ENCODE data around the gene SPNS1.
A peak's percentile ranks its signal among the peaks of the same experiment; 100 is the strongest.

The SPNS1 gene

GRCh38 chr16:29029168-29029994 is 54.8 kb downstream of the SPNS1 start:
- DNase-seq = peak; percentile 97

DNA sequence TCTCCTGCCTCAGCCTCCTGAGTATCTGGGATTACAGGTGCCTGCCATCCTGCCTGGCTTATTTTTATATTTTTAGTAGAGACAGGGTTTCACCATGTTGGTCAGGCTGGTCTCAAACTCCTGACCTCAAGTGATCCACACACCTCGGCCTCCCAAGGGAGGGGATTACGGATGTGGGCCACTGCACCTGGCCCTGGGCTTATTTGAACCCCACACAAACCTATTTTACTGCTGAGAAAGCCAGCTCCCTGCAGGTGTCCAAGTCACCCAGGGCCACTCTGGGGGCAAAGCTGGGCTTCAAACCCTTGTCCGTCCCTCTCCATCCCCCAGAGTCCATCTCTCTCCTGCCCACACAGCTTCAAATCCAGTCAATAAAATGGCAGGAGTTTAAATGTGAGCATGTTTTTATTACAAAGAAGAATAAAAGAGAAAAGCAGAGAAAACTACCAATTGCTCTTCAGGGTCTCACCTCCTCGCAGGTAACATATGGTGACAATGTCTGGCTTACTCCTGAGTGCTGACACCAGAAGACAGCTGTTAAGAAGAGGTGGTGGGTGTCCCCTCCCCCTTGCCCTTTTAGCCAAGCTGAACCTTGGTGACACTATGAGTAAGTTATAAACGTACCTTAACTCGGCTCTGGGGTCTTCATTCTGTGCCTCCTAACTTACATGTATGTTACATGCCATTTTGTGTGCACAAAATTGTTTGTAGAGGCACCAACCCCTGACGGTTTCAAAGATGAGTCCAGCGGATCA is 55.7 kb downstream of the SPNS1 start:
- no peak for DNase-seq
